ENCODE data around the gene GGTLC1.

Gene GGTLC1

DNA sequence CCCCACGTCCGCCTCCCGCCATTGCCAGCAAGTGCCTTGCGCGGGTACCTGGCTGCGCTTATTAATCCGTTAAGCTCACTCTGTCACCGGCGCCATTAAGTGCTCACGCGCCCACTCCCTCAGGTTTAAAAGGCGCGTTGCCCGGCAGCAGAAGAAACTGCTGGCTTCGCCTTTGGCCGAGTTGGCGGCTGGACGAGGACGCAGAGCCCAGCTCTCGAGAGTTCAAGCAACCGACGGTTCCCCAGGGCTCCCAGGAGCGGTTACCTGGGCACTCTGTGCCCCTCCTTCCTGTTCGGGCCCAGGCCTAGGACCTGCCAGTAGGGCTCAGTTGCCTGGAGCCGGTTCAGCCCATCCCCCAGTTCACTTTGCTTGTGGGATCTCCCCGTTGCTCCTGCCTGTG is at the start of gene GGTLC1:
TSS of gene GGTLC1 (minus strand) at position 219 of the 400 bp plus-strand sequence. CDS start 2,168 bp downstream, outside the sequence.
- DNase-seq (ENCODE audit: low read depth, low spot score), result no peak
- TF ChIP-seq, protein P1, sequence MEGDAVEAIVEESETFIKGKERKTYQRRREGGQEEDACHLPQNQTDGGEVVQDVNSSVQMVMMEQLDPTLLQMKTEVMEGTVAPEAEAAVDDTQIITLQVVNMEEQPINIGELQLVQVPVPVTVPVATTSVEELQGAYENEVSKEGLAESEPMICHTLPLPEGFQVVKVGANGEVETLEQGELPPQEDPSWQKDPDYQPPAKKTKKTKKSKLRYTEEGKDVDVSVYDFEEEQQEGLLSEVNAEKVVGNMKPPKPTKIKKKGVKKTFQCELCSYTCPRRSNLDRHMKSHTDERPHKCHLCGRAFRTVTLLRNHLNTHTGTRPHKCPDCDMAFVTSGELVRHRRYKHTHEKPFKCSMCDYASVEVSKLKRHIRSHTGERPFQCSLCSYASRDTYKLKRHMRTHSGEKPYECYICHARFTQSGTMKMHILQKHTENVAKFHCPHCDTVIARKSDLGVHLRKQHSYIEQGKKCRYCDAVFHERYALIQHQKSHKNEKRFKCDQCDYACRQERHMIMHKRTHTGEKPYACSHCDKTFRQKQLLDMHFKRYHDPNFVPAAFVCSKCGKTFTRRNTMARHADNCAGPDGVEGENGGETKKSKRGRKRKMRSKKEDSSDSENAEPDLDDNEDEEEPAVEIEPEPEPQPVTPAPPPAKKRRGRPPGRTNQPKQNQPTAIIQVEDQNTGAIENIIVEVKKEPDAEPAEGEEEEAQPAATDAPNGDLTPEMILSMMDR (IDR thresholded peaks at IDR 0.05; ENCODE audit: low read depth, low read length), result no peak
- in situ Hi-C loops (cut with HindIII; ENCODE audit: low sequenced_read_pairs), result no loop called here
- H3K4me3 ChIP-seq (ENCODE audit: low read depth, low read length), result no peak within 1 kb of the TSS

DNA sequence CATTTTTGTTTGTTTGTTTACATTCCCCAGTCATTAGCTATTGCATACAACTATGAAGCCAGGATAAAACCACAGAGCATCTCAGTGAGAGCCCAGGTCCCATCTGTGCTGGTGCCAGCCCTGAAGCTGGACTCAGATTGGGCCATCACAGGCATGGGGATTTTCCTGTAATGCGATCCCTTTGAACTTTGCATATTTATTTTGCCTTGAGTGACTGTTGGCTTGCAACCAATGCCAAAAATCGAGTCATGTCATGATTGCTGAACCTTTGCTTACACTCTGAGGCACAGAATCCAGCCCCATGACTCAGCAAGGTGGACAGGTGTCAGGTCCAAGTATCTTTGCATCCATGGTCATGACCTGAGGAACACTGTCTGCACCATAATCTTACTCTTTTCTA is 46.2 kb upstream of the GGTLC1 start:
- no peak overlapping the region for H3K4me3 ChIP-seq (ENCODE audit: low read depth, low read length)
- TF ChIP-seq, protein P1 (IDR thresholded peaks at IDR 0.05; ENCODE audit: low read depth, low read length), result no peak
- no peak for DNase-seq (ENCODE audit: low read depth, low spot score)
- in situ Hi-C loops (cut with HindIII; ENCODE audit: low sequenced_read_pairs), result no loop called here

DNA sequence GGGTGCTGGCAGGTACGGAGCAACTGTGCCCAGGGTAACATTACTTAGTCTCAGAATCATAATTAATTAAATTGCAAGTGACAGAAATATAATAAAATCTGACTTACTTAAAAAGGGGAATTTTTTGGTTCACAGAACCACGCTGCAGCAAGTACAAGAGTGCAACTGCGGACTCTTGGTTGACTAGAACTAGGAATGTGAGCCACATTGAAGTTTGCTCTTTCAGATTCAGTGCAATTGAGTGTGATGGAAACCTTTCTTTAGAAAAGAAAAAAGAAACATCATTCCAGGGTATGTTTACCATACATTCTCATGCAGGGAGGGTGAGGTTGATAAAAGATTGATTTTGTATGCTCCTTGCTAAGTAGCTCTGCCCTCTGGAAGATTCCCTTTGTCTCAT is 45.0 kb upstream of the GGTLC1 start:
- in situ Hi-C loops (cut with HindIII; ENCODE audit: low sequenced_read_pairs), result no loop called here
- H3K4me3 ChIP-seq (ENCODE audit: low read depth, low read length), result no peak overlapping the region
- TF ChIP-seq, protein P1 (IDR thresholded peaks at IDR 0.05; ENCODE audit: low read depth, low read length), result no peak
- no peak for DNase-seq (ENCODE audit: low read depth, low spot score)

DNA sequence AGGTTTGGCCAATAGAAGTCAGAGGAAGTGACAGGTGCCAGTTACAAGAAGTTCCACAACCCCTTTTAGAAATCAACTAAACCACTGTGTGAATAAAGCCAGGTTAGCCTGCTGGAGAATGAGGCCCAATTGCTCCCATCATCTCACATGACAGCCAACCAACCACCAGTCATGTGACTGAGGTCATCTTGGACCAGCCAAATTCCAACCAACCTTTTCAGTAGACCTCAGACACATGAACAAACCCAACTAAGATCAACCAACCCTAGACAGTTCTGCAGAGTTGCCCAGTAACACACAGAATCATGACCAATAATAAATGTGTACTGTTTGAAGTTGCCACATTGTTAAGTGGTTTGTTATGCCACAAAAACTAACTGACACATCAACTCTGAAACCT is 44.6 kb upstream of the GGTLC1 start:
- no peak overlapping the region for H3K4me3 ChIP-seq (ENCODE audit: low read depth, low read length)
- TF ChIP-seq, protein P1 (IDR thresholded peaks at IDR 0.05; ENCODE audit: low read depth, low read length), result no peak
- no peak for DNase-seq (ENCODE audit: low read depth, low spot score)
- in situ Hi-C loops (cut with HindIII; ENCODE audit: low sequenced_read_pairs), result no loop called here

DNA sequence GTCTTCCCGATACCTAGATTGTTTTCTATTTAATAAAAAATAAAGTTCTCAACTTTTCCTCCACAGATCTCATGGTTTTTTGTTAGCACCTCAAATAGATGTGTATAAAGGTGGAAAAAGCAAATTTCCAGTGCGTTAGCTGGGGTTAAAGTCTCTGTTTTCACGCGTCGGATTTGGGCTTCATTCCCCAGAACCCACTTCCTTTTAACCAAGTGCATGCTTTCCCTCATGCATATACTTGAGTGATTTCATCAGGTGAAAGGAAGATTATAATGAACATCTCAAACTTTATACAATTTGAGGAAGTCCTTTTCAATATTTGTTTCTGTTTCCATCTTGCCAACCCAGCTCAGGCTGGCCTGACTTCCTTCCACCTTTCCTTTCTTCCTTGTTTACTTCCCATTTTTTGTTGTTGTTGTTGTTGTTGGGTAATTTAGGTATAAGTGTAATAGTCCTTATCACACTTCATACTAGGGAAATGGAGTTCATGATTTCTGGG is 43.9 kb upstream of the GGTLC1 start:
- in situ Hi-C loops (cut with HindIII; ENCODE audit: low sequenced_read_pairs), result no loop called here
- H3K4me3 ChIP-seq (ENCODE audit: low read depth, low read length), result no peak overlapping the region
- TF ChIP-seq, protein P1 (IDR thresholded peaks at IDR 0.05; ENCODE audit: low read depth, low read length), result no peak
- DNase-seq (ENCODE audit: low read depth, low spot score), result no peak

DNA sequence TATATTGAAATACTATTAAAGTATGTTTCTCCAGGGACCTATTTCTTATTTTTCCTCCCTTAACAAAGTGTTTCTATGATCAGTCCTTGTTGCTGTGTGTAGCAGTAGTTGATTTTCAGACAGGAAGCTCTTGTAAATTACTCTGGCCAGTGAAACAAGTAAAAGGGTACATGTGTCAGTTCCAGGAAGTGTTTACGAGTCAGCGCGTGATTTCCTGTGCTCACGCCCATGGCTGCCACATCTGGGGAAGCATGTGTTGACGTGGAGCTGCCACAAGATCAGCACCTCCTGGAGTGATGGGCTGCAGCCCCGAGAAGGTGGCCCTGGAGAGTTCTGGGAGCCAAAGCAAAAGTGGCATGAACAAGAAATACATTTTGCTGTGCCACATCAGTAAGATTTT is 38.6 kb upstream of the GGTLC1 start:
- in situ Hi-C loops (cut with HindIII; ENCODE audit: low sequenced_read_pairs), result no loop called here
- no peak for DNase-seq (ENCODE audit: low read depth, low spot score)
- H3K4me3 ChIP-seq (ENCODE audit: low read depth, low read length), result no peak overlapping the region
- TF ChIP-seq, protein P1 (IDR thresholded peaks at IDR 0.05; ENCODE audit: low read depth, low read length), result no peak
